ENCODE results near the gene RUNX3.

Gene RUNX3

GRCh38 chr1:24963099-24963872, 33.2 kb upstream of the RUNX3 start:
- no peak for DNase-seq (ENCODE audit: low spot score)

GRCh38 chr1:24961961-24962861, 32.1 kb upstream of the RUNX3 start:
- no peak for DNase-seq (ENCODE audit: low spot score)

- no peak for DNase-seq (ENCODE audit: low spot score)
These were observed 31.3 kb upstream of the RUNX3 start for GRCh38 chr1:24961334-24961733.

- DNase-seq (ENCODE audit: low spot score): no peak
These were observed 30.2 kb upstream of the RUNX3 start for GRCh38 chr1:24960071-24960801.

- DNase-seq (ENCODE audit: low spot score): no peak
These were observed 29.5 kb upstream of the RUNX3 start for GRCh38 chr1:24959623-24959975.

GRCh38 chr1:24958766-24959622, 28.9 kb upstream of the RUNX3 start:
- DNase-seq (ENCODE audit: low spot score): no peak

GRCh38 chr1:24957808-24958752, 28.0 kb upstream of the RUNX3 start:
- no peak for DNase-seq (ENCODE audit: low spot score)

- DNase-seq (ENCODE audit: low spot score): peak; percentile 55
These were observed 27.1 kb upstream of the RUNX3 start for GRCh38 chr1:24957016-24957807.

GRCh38 chr1:24955779-24956365, 25.8 kb upstream of the RUNX3 start:
- DNase-seq (ENCODE audit: low spot score): no peak

- DNase-seq (ENCODE audit: low spot score): no peak
These were observed 25.1 kb upstream of the RUNX3 start for GRCh38 chr1:24955161-24955560.

- no peak for DNase-seq (ENCODE audit: low spot score)
These were observed 24.6 kb upstream of the RUNX3 start for GRCh38 chr1:24954631-24955030.

- no peak for DNase-seq (ENCODE audit: low spot score)
These were observed 23.9 kb upstream of the RUNX3 start for GRCh38 chr1:24954022-24954421.

GRCh38 chr1:24952413-24952841, 22.4 kb upstream of the RUNX3 start:
- DNase-seq (ENCODE audit: low spot score): no peak

- no peak for DNase-seq (ENCODE audit: low spot score)
These were observed 21.8 kb upstream of the RUNX3 start for GRCh38 chr1:24951810-24952412.

- DNase-seq (ENCODE audit: low spot score): no peak
These were observed 21.3 kb upstream of the RUNX3 start for GRCh38 chr1:24951337-24951736.

GRCh38 chr1:24949331-24949881, 19.3 kb upstream of the RUNX3 start:
- no peak for DNase-seq (ENCODE audit: low spot score)

GRCh38 chr1:24948079-24948827, 18.2 kb upstream of the RUNX3 start:
- DNase-seq (ENCODE audit: low spot score): no peak
